GM23338 (cell line): Measurements from ENCODE around the gene SPRED3.

Experiments
- CREB1 ChIP-seq: fragments of 250-450 bp; sonication (Bioruptor Pico); IDR thresholded peaks from 2 replicates; pipeline ENCODE4 v1.5.0; 2020; ENCODE audit warnings: low read depth, mild to moderate bottlenecking, moderate library complexity
- EZH2 ChIP-seq: fragments of 200-600 bp; sonication (generic); IDR thresholded peaks from one replicate; pipeline ENCODE4 v1.8.0; 2017; ENCODE audit warnings: antibody characterized with exemption, mild to moderate bottlenecking, low read depth; ENCODE audit not compliant: unreplicated experiment
- EZH2phosphoT487 ChIP-seq: fragments of 200-600 bp; sonication (generic); IDR thresholded peaks from one replicate; pipeline ENCODE4 v1.8.1; 2018; ENCODE audit warnings: antibody characterized with exemption; ENCODE audit not compliant: unreplicated experiment
- NANOG ChIP-seq: IDR thresholded peaks from 2 replicates; pipeline ENCODE4 v1.6.1; 2016; ENCODE audit warnings: antibody characterized with exemption, borderline replicate concordance
- POLR2AphosphoS5 ChIP-seq: IDR thresholded peaks from 2 replicates; pipeline ENCODE4 v1.6.1; 2016; ENCODE audit warnings: antibody characterized with exemption, low read depth
- ZNF114 ChIP-seq: fragments of 250-450 bp; sonication (Bioruptor Pico); IDR thresholded peaks from 2 replicates; pipeline ENCODE4 v1.5.0; 2020; ENCODE audit warnings: mild to moderate bottlenecking, moderate library complexity
- TF ChIP-seq, protein P1 (sequence below), 2 experiments: fragments of 200-600 bp in 1 of 2; sonication (generic) in 1 of 2; conservative IDR thresholded peaks; 2 replicates each; pipeline versions ENCODE4 v1.5.1 to v1.6.1; 2016 to 2017; ENCODE audit warnings: antibody characterized with exemption in 2 of 2, low read depth in 2 of 2, mild to moderate bottlenecking in 2 of 2, moderate library complexity in 1 of 2
- TF ChIP-seq, protein P2 (sequence below): fragments of 250-450 bp; sonication (Bioruptor Pico); IDR thresholded peaks from 2 replicates; pipeline ENCODE4 v1.5.0; 2020; ENCODE audit warnings: mild to moderate bottlenecking, moderate library complexity
- TF ChIP-seq, protein P3 (sequence below): IDR thresholded peaks from one replicate; pipeline ENCODE4 v1.6.1; 2018; ENCODE audit warnings: antibody characterized with exemption; ENCODE audit not compliant: unreplicated experiment

DNA sequence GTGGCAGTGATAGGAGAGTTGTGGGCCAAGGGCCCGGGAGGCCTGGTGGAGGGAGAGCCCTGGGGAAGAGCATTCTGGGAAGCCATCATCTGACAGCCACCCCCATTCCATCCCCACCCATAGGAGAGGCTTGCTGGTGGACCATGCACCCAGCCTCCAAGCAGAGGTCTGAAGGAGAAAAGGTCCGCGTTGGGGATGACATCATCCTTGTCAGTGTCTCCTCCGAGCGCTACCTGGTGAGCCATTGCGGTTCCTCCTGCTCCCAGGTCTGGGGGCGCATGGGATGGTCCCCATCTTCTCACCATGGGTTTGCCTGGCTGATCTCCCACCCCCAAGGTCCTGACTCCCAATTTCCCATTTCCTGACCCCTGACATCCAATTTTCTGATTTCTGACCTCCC, 55.5 kb downstream of the SPRED3 start:
- TF ChIP-seq, protein P1, sequence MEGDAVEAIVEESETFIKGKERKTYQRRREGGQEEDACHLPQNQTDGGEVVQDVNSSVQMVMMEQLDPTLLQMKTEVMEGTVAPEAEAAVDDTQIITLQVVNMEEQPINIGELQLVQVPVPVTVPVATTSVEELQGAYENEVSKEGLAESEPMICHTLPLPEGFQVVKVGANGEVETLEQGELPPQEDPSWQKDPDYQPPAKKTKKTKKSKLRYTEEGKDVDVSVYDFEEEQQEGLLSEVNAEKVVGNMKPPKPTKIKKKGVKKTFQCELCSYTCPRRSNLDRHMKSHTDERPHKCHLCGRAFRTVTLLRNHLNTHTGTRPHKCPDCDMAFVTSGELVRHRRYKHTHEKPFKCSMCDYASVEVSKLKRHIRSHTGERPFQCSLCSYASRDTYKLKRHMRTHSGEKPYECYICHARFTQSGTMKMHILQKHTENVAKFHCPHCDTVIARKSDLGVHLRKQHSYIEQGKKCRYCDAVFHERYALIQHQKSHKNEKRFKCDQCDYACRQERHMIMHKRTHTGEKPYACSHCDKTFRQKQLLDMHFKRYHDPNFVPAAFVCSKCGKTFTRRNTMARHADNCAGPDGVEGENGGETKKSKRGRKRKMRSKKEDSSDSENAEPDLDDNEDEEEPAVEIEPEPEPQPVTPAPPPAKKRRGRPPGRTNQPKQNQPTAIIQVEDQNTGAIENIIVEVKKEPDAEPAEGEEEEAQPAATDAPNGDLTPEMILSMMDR (conservative IDR thresholded peaks at IDR 0.05; ENCODE audit: low read depth in 2 of 2) = no peak
- TF ChIP-seq, protein P2, sequence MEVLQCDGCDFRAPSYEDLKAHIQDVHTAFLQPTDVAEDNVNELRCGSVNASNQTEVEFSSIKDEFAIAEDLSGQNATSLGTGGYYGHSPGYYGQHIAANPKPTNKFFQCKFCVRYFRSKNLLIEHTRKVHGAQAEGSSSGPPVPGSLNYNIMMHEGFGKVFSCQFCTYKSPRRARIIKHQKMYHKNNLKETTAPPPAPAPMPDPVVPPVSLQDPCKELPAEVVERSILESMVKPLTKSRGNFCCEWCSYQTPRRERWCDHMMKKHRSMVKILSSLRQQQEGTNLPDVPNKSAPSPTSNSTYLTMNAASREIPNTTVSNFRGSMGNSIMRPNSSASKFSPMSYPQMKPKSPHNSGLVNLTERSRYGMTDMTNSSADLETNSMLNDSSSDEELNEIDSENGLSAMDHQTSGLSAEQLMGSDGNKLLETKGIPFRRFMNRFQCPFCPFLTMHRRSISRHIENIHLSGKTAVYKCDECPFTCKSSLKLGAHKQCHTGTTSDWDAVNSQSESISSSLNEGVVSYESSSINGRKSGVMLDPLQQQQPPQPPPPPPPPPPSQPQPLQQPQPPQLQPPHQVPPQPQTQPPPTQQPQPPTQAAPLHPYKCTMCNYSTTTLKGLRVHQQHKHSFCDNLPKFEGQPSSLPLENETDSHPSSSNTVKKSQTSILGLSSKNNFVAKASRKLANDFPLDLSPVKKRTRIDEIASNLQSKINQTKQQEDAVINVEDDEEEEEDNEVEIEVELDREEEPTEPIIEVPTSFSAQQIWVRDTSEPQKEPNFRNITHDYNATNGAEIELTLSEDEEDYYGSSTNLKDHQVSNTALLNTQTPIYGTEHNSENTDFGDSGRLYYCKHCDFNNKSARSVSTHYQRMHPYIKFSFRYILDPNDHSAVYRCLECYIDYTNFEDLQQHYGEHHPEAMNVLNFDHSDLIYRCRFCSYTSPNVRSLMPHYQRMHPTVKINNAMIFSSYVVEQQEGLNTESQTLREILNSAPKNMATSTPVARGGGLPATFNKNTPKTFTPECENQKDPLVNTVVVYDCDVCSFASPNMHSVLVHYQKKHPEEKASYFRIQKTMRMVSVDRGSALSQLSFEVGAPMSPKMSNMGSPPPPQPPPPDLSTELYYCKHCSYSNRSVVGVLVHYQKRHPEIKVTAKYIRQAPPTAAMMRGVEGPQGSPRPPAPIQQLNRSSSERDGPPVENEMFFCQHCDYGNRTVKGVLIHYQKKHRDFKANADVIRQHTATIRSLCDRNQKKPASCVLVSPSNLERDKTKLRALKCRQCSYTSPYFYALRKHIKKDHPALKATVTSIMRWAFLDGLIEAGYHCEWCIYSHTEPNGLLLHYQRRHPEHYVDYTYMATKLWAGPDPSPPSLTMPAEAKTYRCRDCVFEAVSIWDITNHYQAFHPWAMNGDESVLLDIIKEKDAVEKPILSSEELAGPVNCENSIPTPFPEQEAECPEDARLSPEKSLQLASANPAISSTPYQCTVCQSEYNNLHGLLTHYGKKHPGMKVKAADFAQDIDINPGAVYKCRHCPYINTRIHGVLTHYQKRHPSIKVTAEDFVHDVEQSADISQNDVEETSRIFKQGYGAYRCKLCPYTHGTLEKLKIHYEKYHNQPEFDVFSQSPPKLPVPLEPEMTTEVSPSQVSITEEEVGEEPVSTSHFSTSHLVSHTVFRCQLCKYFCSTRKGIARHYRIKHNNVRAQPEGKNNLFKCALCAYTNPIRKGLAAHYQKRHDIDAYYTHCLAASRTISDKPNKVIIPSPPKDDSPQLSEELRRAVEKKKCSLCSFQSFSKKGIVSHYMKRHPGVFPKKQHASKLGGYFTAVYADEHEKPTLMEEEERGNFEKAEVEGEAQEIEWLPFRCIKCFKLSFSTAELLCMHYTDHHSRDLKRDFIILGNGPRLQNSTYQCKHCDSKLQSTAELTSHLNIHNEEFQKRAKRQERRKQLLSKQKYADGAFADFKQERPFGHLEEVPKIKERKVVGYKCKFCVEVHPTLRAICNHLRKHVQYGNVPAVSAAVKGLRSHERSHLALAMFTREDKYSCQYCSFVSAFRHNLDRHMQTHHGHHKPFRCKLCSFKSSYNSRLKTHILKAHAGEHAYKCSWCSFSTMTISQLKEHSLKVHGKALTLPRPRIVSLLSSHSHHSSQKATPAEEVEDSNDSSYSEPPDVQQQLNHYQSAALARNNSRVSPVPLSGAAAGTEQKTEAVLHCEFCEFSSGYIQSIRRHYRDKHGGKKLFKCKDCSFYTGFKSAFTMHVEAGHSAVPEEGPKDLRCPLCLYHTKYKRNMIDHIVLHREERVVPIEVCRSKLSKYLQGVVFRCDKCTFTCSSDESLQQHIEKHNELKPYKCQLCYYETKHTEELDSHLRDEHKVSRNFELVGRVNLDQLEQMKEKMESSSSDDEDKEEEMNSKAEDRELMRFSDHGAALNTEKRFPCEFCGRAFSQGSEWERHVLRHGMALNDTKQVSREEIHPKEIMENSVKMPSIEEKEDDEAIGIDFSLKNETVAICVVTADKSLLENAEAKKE = no peak
- TF ChIP-seq EZH2 (no peak), POLR2AphosphoS5 (no peak), ZNF114 (CRISPR knock-in tag) (no peak), CREB1 (CRISPR knock-in tag) (no peak), NANOG (no peak), EZH2phosphoT487 (no peak)
- TF ChIP-seq, protein P3, sequence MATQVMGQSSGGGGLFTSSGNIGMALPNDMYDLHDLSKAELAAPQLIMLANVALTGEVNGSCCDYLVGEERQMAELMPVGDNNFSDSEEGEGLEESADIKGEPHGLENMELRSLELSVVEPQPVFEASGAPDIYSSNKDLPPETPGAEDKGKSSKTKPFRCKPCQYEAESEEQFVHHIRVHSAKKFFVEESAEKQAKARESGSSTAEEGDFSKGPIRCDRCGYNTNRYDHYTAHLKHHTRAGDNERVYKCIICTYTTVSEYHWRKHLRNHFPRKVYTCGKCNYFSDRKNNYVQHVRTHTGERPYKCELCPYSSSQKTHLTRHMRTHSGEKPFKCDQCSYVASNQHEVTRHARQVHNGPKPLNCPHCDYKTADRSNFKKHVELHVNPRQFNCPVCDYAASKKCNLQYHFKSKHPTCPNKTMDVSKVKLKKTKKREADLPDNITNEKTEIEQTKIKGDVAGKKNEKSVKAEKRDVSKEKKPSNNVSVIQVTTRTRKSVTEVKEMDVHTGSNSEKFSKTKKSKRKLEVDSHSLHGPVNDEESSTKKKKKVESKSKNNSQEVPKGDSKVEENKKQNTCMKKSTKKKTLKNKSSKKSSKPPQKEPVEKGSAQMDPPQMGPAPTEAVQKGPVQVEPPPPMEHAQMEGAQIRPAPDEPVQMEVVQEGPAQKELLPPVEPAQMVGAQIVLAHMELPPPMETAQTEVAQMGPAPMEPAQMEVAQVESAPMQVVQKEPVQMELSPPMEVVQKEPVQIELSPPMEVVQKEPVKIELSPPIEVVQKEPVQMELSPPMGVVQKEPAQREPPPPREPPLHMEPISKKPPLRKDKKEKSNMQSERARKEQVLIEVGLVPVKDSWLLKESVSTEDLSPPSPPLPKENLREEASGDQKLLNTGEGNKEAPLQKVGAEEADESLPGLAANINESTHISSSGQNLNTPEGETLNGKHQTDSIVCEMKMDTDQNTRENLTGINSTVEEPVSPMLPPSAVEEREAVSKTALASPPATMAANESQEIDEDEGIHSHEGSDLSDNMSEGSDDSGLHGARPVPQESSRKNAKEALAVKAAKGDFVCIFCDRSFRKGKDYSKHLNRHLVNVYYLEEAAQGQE = no peak
